ENCODE results near the gene CCDC167. TPM values are rescaled to one million over a fixed set of nuclear protein-coding genes. Genes with fewer than 3 reads are reported as not detected.

Gene CCDC167
- total RNA-seq, 1 donor from 2014 or later, result 73.1 TPM

- DNase-seq (ENCODE audit: low read depth, low spot score), result no peak
- H3K27ac Mint-ChIP-seq (ENCODE audit: unreplicated experiment), result no peak overlapping the region
- H3K9me3 Mint-ChIP-seq, result no peaks in the 10 kb centered on the region
- no peaks in the 10 kb centered on the region for H3K4me1 Mint-ChIP-seq
- TF ChIP-seq, protein P1, sequence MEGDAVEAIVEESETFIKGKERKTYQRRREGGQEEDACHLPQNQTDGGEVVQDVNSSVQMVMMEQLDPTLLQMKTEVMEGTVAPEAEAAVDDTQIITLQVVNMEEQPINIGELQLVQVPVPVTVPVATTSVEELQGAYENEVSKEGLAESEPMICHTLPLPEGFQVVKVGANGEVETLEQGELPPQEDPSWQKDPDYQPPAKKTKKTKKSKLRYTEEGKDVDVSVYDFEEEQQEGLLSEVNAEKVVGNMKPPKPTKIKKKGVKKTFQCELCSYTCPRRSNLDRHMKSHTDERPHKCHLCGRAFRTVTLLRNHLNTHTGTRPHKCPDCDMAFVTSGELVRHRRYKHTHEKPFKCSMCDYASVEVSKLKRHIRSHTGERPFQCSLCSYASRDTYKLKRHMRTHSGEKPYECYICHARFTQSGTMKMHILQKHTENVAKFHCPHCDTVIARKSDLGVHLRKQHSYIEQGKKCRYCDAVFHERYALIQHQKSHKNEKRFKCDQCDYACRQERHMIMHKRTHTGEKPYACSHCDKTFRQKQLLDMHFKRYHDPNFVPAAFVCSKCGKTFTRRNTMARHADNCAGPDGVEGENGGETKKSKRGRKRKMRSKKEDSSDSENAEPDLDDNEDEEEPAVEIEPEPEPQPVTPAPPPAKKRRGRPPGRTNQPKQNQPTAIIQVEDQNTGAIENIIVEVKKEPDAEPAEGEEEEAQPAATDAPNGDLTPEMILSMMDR (conservative IDR thresholded peaks at IDR 0.05), result no peak
- H3K4me3 Mint-ChIP-seq, result no peak overlapping the region
- no peaks in the 10 kb centered on the region for H3K27me3 Mint-ChIP-seq (ENCODE audit: low read depth)
- no peaks in the 10 kb centered on the region for H3K36me3 Mint-ChIP-seq (ENCODE audit: low read depth)
Measured at GRCh38 chr6:37546141-37546871, 46.6 kb upstream of the CCDC167 start.

DNA sequence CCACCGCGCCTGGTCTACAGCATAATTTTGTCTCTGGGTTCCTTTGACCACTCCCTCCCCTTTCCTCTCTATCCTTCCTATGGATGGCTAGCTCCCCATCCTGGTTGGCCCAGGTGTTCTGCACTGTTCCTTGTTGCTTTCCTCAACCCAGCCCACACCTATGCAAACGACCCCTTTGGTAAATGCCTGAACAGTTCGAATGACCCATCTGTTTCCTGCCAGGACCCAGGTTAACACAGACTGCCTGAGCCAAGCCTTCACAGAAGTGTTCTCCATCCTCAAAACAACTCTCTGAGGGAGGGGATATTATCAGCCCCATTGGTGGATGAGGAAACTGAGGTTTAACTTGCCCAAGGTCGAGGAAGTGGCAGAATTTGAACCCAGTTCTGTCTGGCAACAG lies 44.8 kb upstream of the CCDC167 start:
- DNase-seq (ENCODE audit: low read depth, low spot score), result no peak
- H3K36me3 Mint-ChIP-seq (ENCODE audit: low read depth), result no peaks in the 10 kb centered on the region
- H3K4me1 Mint-ChIP-seq, result peaks cover 5% of the 10 kb centered on the region
- H3K9me3 Mint-ChIP-seq, result no peaks in the 10 kb centered on the region
- TF ChIP-seq, protein P1 (conservative IDR thresholded peaks at IDR 0.05), result no peak
- no peak overlapping the region for H3K27ac Mint-ChIP-seq (ENCODE audit: unreplicated experiment)
- H3K27me3 Mint-ChIP-seq (ENCODE audit: low read depth), result peaks cover 6% of the 10 kb centered on the region
- H3K4me3 Mint-ChIP-seq, result no peak overlapping the region

DNA sequence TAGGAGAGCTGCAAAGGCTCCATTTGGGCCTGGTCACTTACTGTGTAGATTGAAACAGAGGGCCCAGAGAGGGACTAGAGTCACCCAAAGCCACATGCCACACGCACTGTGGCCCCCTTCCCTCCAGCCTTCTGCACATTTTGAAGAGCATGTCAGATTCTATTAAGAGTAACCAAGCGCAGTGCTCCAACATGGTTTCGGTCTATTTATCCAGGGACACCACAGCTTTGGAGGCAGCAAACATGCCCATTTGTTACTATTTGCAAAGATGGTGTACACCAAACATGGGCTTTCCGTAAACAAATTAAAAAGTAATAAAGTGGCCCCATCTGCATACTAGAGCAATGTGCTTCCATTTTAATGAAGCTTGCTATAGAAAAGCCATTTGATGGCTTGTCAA lies 43.7 kb upstream of the CCDC167 start:
- Mint-ChIP-seq H3K4me3 (no peak overlapping the region), H3K36me3 (ENCODE audit: low read depth) (no peaks in the 10 kb centered on the region), H3K9me3 (no peaks in the 10 kb centered on the region), H3K27ac (ENCODE audit: unreplicated experiment) (no peak overlapping the region), H3K4me1 (peaks cover 5% of the 10 kb centered on the region), H3K27me3 (ENCODE audit: low read depth) (peaks cover 16% of the 10 kb centered on the region)
- TF ChIP-seq, protein P1 (conservative IDR thresholded peaks at IDR 0.05), result no peak
- no peak for DNase-seq (ENCODE audit: low read depth, low spot score)

DNA sequence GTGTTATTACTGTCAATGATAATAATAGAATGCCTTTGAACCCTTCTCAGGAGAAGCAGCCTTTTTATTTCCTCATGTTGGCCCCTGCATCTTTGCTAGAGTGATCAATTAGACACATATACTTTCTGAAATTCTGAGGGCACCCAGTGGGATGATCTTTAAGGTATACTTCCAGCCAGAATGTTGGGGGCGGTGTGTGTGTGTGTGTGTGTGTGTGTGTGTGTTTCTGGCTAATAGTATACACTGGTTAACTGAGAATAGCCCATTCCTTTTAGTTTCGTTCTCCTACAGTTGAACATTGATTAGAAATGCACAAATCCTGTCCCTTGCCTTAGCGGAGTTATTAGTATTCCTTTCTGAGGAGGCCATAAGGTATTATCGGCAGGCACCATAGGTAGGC lies 41.7 kb upstream of the CCDC167 start:
- peaks cover 5% of the 10 kb centered on the region for H3K4me1 Mint-ChIP-seq
- TF ChIP-seq, protein P1 (conservative IDR thresholded peaks at IDR 0.05), result no peak
- H3K27me3 Mint-ChIP-seq (ENCODE audit: low read depth), result peaks cover 36% of the 10 kb centered on the region
- DNase-seq (ENCODE audit: low read depth, low spot score), result no peak
- no peaks in the 10 kb centered on the region for H3K36me3 Mint-ChIP-seq (ENCODE audit: low read depth)
- H3K27ac Mint-ChIP-seq (ENCODE audit: unreplicated experiment), result no peak overlapping the region
- H3K9me3 Mint-ChIP-seq, result no peaks in the 10 kb centered on the region
- no peak overlapping the region for H3K4me3 Mint-ChIP-seq

- Mint-ChIP-seq H3K27me3 (ENCODE audit: low read depth) (peaks cover 45% of the 10 kb centered on the region), H3K27ac (ENCODE audit: unreplicated experiment) (no peak overlapping the region), H3K9me3 (no peaks in the 10 kb centered on the region), H3K36me3 (ENCODE audit: low read depth) (no peaks in the 10 kb centered on the region), H3K4me3 (no peak overlapping the region), H3K4me1 (peaks cover 6% of the 10 kb centered on the region)
- DNase-seq (ENCODE audit: low read depth, low spot score), result no peak
- TF ChIP-seq, protein P1 (conservative IDR thresholded peaks at IDR 0.05), result no peak
Measured at GRCh38 chr6:37540390-37540789, 40.7 kb upstream of the CCDC167 start.
